ENCODE results near the gene BLOC1S4.

Gene BLOC1S4

DNA sequence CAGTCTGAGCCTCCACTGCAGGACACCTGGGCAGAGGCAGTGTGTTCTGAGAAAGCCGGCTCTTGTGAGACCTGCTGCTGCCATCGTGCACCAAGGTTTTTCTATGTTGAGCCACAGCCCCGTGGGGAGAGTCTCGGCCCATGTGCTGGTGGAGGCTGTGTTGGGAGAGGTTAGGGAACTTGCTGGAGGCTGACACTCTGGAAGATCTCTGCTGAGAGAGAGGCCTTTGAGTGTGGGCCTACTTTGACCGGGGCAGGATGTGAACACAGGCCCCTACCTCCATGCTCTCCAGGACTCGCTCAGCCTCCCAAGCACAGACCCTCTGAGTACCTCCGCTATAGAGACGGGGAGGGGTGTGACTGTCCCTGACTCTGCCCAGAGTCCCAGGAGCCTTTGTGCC lies 23.6 kb upstream of the BLOC1S4 start:
- DNase-seq (ENCODE audit: low read depth, low spot score): no peak

DNA sequence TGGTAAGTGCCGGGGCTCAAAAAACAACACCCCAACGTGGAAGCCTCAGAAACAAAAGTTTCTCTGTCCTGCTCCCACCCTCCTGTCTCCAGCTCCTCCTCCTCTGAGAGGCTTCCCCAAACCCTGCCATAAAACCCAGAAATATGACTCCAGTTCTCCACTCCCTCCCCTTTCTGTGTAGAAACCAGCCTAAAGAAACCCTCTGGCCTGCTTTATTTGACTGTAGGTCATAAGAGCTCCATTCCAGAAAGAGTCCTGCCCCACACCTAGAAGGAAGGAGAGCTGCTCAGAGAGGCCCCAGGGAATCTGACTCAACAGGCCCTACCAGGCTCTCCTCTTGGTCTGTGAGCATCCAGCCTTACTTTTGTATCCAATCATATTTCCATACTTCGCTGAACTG lies 23.2 kb upstream of the BLOC1S4 start:
- no peak for DNase-seq (ENCODE audit: low read depth, low spot score)

DNA sequence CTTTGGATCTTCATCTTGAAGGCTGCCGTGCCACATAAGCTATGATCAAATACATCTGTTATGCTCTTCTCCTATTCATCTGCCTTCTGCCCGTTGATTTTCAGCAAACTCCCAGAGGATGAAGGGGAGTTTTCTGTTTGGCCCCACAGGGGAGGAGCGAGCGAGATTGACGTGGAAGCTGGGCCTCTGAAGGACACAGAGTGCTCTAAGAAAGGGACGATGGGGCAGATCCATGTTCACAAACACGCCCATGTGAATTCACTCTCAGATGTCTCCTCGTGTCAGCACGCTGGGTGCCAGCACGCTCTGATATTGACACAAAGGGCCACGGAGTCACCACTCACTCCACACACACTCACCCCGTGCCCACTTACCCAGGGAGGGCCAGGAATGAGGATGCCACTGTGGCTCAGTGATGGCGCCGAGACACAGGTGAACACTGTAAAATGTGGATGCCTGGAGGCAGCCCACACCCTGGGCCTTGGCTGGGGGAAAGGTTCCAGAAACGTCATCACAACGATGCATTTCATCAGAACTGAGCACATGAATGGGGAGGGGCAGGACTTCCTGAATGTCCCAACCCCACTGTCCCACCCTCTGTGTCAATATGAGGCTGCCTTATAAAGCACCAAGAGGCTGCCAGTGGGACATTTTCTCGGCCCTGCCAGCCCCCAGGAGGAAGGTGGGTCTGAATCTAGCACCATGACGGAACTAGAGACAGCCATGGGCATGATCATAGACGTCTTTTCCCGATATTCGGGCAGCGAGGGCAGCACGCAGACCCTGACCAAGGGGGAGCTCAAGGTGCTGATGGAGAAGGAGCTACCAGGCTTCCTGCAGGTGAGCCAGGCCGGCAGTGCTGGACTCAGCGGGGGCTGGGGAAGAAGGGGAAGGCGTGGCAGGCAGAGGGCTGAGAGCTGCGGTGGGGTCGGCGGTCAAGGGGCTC lies 22.5 kb upstream of the BLOC1S4 start, which contains the start of gene S100P:
TSS of gene S100P (plus strand) at position 648 of the 946 bp plus-strand sequence. CDS start at position 703, 55 bp downstream.
- no peak for DNase-seq (ENCODE audit: low read depth, low spot score)

DNA sequence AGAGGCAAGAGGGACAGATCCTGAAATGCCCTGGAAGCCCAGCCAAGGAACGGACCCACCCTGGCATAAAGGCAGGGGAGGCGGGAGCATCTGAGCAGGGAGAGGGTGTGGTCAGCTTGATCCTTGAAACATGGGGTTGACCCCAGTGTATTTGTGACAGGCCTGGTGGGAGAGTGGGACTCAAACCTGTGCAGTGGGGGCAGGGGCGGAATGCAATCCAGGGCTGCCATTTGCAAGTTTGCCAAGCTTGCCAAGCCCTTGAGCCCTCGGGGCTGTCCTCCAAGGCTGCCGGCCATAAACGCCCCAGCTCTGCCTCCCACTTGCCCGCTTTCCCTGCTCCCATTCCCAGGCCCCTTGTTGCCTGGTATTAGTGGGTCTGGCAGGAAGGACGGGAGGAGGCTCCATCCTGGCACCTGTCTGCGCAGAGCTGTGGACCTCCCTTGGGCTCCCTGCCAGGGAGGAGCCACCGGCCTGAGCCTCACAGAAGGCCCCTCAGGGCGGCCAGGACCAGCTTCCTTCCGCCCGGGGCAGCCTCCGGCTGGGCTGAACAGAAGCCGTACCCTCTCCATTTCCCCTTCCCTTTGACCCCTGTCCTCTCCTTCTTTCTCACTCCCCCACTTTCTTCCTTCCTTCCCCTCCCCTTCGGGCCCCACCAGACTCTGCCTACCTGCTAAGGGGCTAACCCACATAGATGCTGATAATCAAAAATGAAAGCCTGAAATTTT lies 21.6 kb upstream of the BLOC1S4 start:
- no peak for DNase-seq (ENCODE audit: low read depth, low spot score)

DNA sequence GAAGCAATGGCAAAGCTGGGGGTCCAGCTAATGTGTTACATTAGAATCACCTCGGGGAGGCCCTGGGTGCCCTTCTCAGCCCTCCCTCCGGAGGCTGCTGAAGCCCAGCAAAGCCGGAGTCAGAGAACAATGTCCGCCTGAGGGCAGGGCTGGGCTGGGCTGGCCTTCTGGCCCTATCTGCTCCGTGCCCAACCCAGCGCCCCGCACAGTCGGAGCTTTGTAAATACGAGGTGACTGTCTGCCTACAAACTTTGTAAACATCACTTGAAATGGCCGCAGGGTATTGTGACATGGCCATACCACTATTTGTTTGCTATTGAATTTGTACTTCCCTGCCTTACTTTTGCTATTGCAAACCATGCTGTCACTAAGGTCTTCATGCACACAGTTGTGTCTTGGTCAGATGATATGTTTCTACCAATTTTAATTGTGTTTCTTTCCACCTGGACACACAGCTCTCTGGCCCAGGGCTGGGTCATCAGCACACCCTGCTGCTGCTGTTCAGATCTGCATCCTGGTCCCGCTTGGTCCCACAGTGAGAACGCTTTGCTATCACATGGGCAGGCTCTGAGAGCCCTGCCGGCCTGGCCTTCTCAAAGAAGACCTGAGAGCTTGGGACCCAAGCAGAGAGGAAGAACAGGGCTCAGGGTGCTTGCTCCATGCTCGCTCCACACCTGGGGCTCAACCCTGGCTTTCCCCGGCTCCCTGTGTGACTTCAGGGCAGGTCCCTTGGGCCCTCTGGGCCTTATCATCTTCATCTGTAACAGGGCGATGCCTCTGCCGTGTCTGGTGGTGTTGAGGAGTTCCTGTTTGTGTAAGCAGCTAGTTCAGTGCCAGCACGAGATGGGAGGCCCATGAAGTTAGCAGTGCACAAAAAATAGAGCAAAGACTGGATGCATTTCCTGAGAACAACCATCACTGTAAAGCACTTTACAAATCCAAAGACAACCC lies 20.0 kb upstream of the BLOC1S4 start:
- DNase-seq (ENCODE audit: low read depth, low spot score): no peak

DNA sequence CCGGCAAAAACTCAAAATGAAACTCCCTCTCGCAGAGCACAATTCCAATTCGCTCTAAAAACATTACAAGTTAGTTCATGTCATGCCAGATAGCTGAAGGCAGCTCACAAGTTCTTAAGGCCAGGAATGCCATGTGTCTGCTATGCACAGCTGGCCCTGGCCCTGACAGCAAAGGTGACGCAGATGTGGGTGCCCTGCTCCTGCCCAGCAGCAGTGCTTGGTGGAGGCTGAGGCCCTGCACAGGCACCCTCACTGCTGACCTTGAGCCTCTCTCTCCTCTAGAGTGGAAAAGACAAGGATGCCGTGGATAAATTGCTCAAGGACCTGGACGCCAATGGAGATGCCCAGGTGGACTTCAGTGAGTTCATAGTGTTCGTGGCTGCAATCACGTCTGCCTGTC lies 19.4 kb upstream of the BLOC1S4 start:
- no peak for DNase-seq (ENCODE audit: low read depth, low spot score)

DNA sequence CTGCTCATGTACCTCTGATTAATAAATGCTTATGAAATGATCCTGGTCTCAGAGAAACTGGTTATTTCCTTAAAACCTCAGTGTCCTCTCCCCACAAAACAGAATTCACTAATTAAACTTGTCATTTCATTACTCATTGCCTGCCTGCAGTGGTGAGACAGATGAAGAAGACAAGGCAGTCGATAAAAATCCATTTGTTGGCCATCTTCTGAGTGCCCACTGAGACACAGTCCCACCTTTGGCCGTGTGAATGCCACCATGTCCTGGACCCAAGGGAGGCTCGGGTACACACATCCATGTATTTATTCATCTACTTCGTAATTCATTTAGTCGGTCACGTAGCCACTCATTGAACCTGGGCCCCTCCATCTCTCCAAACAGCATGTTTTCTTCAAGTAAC lies 18.8 kb upstream of the BLOC1S4 start:
- no peak for DNase-seq (ENCODE audit: low read depth, low spot score)

DNA sequence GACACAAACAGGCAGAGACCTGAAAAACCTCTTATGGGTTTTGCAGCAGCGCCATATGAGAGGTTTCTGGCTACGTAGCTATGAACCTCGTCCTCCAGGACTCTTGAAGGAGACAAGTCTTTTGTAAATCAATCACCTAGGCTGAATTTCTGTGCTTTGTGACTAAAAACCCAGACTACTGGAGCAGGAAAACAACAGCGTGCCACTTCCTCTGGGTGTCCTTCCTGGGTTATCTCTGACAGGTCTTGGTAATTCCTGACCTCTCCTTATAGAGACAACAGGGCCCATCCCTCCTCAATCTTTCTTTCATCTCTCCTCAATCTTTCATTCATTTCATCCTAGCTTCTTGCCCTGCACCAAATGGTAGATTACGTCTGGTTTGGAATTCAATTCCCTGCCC lies 16.6 kb upstream of the BLOC1S4 start:
- no peak for DNase-seq (ENCODE audit: low read depth, low spot score)

DNA sequence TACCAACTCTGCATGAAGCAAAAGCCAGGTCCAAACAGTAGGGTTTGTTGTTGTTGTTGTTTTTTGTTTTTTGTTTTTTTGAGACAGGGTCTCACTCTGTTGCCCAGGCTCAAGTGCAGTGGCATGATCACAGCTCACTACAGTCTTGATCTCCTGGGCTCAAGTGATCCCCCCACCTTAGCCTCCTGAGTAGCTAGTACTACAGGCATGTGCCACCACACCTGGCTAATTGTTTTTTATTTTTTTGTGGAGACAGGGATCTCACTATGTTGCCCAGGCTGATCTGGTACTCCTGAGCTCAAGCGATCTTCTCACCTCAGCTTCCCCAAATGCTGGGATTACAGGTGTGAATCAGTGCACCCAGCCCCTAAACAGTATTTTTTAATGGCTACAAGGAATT lies 16.1 kb upstream of the BLOC1S4 start:
- DNase-seq (ENCODE audit: low read depth, low spot score): no peak

DNA sequence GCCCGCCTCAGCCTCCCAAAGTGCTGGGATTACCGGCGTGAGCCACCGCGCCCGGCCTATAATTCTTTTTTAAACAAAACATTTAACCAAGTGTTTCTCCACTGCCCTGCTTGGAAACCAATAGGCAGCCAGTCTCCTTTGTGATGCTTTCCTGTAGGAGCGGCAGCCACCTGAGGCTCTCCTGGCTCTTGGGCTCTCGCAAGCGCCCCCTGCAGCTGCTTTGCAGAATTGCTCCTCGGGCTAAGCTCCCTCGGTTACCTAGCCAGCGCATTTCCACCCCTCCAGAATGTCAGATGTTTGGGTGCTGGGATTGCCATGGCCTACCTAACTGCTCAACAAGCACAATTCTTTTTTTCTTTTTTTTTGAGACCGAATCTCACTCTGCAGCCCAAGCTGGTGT lies 14.6 kb upstream of the BLOC1S4 start:
- no peak for DNase-seq (ENCODE audit: low read depth, low spot score)

DNA sequence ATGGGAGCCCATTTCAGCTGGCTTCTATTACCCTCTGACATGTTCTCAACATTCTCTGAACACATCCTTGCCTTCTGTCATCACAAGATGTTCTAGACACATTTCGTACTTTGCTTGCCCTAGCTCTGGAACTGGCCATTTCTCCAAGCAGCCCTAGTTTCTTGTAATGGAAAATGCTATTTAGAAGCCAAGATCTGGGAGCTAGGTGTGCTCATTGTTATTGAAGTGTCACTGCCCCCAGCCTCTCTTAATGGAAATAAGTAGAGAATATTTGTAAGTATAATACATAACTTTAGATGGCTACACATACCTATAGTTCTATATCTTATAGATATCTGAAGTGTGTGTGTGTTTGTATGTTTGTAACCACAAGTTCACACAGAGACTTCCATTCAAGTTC lies 13.2 kb upstream of the BLOC1S4 start:
- no peak for DNase-seq (ENCODE audit: low read depth, low spot score)

DNA sequence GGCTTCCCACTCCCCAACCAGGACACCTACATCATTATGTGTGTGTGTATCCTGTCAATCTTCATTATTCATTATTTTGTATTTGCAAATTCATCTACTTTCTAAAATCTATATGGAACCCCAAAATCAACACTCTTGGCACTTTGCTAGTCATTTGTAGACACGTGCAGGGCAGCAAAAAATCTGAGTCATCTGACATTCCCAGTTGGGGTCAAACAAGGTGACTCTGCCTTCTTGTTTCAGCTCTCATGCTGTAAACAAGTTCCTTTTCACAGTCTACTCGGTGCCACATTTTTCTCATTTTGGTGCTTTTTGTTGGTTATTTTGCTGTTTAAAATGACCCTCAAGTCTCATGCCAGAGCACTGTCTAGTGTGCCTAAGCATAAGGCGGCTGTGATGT lies 12.2 kb upstream of the BLOC1S4 start:
- DNase-seq (ENCODE audit: low read depth, low spot score): no peak

DNA sequence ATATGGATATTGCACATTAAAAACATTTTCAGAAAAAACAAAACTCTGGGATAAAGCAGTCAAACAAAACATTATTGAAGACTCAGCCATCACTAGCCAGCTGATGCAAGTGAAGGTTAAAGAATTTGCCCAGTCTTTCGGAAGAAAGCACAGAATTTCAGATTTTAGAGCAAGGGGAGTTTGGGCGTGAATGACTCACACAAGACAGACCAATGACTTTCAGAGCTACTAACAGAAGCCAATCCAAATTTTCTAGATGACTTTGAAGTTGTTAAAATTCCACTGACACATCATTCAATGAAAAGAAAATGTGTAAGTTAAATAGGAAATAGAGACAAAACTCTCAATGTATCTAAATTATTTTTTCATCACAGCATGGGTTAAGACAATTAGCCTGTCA lies 10.3 kb upstream of the BLOC1S4 start:
- no peak for DNase-seq (ENCODE audit: low read depth, low spot score)

DNA sequence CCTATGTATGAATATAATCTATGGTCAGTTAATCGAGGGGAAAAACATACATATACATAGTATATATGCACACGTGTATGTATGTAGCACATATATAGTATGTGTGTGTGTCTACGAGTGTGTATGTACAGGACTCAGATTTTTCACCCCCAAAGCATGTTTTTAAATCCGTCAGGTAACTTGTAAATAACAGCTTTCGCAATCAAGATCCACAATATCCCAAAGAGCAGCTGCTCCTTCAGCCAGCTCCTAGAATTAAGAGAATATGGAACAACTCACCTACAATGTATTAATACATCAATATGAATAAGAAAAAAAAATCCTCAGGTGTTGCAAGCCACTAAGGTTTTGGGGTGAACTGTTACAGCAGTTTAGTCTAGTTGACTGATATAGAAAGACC lies 9.8 kb upstream of the BLOC1S4 start:
- no peak for DNase-seq (ENCODE audit: low read depth, low spot score)

DNA sequence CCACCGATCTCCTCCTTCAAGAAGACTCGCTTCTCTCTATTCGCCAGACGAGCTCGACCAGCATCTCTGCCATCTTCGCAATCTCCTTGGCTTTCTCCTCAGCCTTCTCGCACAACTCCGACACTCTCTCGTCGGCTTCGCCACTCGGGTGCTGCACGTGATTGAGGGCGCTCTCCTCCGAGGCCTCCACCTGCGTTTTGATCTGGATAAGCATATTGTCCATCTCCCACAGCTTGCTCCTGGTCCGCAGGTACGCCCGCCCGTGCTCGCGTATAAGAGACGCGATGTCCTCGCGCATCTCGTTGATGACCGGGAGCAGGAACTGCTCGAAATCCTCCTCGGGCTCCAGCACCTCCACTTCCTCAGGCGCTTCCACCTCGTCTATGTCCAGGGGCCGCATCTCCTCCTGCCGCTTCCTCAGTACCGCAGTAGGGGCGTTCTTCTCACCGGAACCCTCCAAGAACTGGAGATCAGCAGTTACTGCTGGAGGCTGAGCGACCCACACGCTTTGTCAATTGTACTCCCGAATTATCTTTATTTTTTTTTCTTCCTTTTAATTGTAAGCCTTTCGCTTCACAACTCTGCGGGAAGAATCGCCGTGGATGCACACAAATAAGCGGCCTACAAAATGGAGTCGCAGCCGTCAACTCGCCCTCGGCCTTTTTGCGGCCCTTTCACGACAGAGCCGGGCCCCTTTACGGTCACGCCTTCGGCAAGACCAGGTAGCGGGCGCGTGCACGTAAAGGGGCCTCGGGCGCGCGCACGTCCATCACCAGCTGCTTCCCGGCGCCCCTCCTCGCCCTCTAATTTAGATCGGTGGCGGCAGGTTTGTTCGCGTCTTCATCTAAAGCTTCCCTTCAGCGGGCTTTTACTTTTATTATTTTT lies 6.5 kb upstream of the BLOC1S4 start, which contains the start of gene MRFAP1L1:
TSS of gene MRFAP1L1 (minus strand) at position 636 of the 885 bp plus-strand sequence. CDS start at position 400, 236 bp downstream.
- DNase-seq (ENCODE audit: low read depth, low spot score): peak; percentile 94

DNA sequence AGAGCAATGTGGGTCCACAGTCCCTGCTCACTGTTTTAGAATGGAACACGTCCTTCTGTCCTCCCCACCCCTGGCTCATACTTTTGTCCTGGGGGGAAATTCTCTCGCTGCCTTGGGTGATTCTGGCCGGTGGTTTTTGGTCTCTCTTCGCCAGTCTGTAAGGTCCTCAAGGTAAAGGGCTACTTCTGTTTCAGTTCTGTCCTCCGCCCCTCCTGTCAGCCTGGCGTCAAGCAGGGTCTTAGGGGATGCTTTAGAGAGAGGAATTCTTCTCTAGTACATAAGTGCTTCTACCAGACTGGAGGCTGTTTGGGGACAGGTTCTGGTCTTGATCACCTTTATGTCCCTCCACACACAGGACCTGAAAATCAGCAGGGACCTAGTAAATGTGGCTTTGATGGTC lies 5.7 kb upstream of the BLOC1S4 start:
- DNase-seq (ENCODE audit: low read depth, low spot score): no peak

DNA sequence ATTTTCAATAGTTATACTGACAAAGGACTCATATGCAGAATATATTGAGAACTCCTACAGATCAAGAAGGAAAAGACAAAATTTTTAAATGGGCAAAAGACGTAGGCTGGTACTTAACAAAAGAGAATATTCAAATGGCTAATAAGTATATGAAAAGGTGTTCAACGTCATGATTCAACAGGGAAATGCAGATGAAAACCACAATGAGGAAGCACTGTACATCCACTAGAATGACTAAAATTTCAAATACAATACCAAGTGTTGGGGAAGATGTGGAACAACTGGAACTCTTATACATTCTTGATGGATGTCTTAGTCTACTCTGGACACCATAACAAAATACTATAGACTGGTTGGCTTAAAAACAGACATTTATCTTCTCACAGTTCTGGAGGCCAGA lies 5.0 kb upstream of the BLOC1S4 start:
- no peak for DNase-seq (ENCODE audit: low read depth, low spot score)

DNA sequence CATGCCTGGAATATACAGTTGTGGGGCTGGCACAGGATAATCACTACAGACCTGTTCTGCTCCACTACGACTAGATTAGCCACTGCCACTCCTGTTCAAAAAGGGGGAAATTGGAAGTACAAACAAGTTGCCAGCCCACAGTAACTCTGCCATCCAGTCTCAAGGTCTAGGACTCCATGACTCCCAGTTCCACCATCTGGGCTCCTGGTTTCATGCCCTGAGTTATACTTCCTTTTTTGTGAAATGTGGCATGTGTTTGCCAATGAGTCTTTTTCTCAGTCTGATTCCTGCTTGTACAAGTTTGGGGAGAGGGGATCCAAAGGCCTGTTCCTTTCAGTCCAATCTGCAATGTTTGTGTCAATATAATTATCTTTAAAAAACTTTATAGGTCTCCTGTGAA lies 1.0 kb upstream of the BLOC1S4 start:
- DNase-seq (ENCODE audit: low read depth, low spot score): no peak

DNA sequence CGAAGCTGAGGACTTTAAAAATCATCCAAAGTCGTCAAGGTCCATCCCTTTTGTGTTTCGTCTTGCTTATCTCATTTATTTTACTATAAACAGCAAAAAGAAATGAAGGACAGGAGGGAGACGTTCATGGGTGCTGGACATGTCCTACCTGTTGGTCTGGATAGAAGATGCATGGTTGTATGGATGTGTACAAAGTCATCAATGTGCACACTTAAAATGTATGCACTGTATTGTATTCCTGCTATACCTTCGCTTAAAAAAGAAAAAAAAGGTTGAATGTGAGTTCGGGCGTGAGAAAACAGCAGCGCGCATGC lies 313 bp upstream of the BLOC1S4 start:
- DNase-seq (ENCODE audit: low read depth, low spot score): no peak

DNA sequence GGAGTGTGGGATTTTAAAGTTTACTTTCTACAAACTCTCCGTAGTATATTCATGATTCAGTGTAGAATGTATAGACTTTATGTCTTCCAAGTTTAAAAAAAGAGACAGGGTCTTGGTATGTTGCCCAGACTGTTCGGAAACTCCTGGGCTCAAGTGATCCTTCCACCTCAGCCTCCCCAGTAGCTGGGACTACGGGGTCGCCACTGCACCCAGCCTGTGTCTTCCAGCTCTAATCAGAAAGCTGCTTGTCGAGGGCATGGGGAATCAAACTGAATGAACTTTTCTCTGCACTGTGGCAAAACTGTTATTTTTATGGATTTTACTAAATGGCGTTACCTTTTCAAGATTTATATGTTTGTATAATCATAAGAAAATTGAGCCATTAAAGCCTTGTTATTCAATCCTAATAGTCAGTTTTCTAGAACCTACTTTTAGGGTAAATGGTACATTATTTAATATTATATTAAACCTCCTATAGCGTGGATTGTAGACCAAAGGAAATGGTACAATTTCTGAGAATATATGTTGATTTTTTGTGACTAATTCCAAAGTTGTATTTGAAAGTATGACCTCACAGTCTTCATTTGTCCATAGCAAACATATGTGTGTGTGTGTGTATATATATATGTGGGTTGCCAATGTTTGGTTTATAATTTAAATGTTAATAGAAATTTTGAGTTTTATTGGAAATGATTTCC lies 1.1 kb downstream of the BLOC1S4 start:
- no peak for DNase-seq (ENCODE audit: low read depth, low spot score)

All from smooth muscle cell of the brain vasculature (primary cell).